Measurements from ENCODE around the gene LIMCH1. TPM values are rescaled to one million over a fixed set of nuclear protein-coding genes. Genes with fewer than 3 reads are reported as not detected.

Gene LIMCH1
- total RNA-seq, 1 donor from 2014 or later = 257 TPM

DNA sequence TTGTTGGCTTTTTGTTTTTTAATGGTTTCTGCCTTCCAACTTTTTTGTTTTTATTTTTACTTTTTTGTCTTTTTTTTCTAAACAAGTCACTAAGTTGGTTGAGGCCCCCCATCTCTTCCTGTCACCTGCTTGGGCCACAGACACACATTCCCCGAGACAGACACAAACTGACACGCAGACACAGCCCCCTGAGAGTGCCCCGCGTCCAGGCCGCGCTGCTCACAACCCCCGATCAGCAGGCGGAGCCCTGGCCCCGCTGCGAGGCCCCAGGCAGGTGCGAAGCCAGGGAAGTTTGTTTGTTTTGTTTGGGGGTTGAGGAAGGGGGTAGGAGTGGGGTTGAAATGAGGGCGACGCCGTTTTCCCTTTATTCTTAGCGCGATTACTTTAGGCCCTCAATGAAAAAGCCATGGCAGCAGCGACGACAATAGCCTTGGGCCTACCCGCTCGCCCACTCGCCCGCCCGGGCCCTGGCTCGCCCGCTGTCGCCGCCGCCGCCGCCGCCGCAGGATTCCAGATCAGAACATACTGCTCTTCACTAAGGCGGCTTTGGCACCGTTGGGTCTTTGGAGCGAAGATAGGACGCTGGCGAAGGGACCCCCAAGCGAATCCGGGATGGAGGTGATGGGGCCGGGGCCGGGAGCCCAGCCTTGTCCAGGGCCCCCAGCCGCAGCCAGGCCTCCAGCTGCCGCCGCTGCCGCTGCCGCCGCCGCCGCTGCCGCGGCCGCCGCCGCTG, 207.5 kb downstream of the LIMCH1 start:
- H3K36me3 Mint-ChIP-seq (ENCODE audit: low read depth, unreplicated experiment) = peaks cover 9% of the 10 kb centered on the region
- H3K4me3 Mint-ChIP-seq (ENCODE audit: unreplicated experiment) = no peak overlapping the region
- H3K4me1 Mint-ChIP-seq (ENCODE audit: unreplicated experiment) = peaks cover 23% of the 10 kb centered on the region
- peaks cover 34% of the 10 kb centered on the region for H3K27me3 Mint-ChIP-seq (ENCODE audit: unreplicated experiment)
- TF ChIP-seq, protein P1, sequence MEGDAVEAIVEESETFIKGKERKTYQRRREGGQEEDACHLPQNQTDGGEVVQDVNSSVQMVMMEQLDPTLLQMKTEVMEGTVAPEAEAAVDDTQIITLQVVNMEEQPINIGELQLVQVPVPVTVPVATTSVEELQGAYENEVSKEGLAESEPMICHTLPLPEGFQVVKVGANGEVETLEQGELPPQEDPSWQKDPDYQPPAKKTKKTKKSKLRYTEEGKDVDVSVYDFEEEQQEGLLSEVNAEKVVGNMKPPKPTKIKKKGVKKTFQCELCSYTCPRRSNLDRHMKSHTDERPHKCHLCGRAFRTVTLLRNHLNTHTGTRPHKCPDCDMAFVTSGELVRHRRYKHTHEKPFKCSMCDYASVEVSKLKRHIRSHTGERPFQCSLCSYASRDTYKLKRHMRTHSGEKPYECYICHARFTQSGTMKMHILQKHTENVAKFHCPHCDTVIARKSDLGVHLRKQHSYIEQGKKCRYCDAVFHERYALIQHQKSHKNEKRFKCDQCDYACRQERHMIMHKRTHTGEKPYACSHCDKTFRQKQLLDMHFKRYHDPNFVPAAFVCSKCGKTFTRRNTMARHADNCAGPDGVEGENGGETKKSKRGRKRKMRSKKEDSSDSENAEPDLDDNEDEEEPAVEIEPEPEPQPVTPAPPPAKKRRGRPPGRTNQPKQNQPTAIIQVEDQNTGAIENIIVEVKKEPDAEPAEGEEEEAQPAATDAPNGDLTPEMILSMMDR (IDR thresholded peaks at IDR 0.05; ENCODE audit: unreplicated experiment) = no peak
- H3K27ac Mint-ChIP-seq (ENCODE audit: unreplicated experiment) = no peak overlapping the region
- DNase-seq (ENCODE audit: low spot score) = no peak
- H3K9me3 Mint-ChIP-seq (ENCODE audit: unreplicated experiment) = peaks cover 5% of the 10 kb centered on the region

DNA sequence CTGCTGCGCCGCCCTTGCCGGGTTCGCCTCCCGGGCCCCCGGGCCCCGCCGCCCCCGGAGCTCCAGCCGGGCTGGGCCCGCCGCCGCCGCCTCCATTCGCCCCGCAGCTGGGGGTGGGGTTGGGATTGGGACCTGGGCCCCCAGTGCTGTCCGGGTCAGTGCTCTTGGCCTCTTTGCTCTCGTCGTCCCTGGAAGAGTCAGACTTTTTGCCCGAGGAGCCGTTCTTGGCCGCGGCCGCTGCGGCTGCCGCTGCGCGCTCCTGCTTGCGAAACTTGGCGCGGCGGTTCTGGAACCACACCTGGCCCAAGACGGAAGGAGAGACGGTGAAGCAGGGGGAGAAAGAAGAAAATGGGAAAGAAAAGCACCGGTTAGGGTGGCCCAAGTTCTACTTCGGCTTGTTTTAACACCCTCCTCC, 208.1 kb downstream of the LIMCH1 start:
- no peak for DNase-seq (ENCODE audit: low spot score)
- peaks cover 29% of the 10 kb centered on the region for H3K4me1 Mint-ChIP-seq (ENCODE audit: unreplicated experiment)

DNA sequence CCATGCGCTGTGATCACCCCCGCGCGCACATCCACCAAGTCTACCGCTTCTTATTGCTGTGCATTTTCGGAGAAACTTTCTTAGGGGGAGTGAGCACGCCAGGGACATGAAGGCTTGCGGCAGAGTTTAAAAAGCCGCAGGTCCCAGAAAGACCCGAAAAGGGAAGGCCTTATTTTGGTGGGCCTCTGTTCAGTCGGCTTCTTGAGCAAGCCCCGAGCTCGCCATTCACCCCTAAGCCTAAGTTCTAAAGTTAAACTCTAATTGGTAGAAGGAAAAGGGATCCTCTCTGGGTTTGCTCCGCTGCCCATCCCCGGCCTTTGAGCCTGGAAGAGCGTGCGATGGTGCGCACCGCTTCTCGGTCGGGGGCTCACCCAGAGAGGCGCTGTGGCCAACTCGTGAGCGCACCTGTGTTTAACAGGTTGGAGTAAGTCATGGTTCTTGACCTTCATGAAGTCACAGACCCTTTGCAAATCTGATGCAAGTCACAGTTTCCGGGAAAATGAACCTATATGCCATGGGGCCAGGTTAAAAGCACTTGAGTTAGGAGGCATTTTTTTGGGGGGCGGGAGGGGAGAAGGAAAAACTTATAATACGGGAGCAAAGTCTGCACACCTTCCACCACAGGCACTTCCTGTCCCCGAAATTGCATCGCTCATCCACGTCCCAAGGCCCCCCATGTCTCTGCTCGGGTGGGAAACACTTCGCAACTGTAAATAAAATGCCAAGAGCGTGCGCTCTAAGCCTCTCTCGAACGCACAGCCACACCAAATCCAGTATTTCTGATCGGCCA, 208.7 kb downstream of the LIMCH1 start:
- TF ChIP-seq, protein P1 (IDR thresholded peaks at IDR 0.05; ENCODE audit: unreplicated experiment) = no peak
- no peak for DNase-seq (ENCODE audit: low spot score)
- peaks cover 31% of the 10 kb centered on the region for H3K4me1 Mint-ChIP-seq (ENCODE audit: unreplicated experiment)
- H3K36me3 Mint-ChIP-seq (ENCODE audit: low read depth, unreplicated experiment) = peaks cover 12% of the 10 kb centered on the region
- peaks cover 42% of the 10 kb centered on the region for H3K27me3 Mint-ChIP-seq (ENCODE audit: unreplicated experiment)
- H3K9me3 Mint-ChIP-seq (ENCODE audit: unreplicated experiment) = peaks cover 5% of the 10 kb centered on the region
- no peak overlapping the region for H3K27ac Mint-ChIP-seq (ENCODE audit: unreplicated experiment)
- no peak overlapping the region for H3K4me3 Mint-ChIP-seq (ENCODE audit: unreplicated experiment)

More for the DNA sequence above, 208.1 kb downstream of the LIMCH1 start:
- H3K36me3 Mint-ChIP-seq (ENCODE audit: low read depth, unreplicated experiment) = peaks cover 12% of the 10 kb centered on the region
- H3K27ac Mint-ChIP-seq (ENCODE audit: unreplicated experiment) = no peak overlapping the region
- H3K9me3 Mint-ChIP-seq (ENCODE audit: unreplicated experiment) = peaks cover 5% of the 10 kb centered on the region
- H3K4me3 Mint-ChIP-seq (ENCODE audit: unreplicated experiment) = no peak overlapping the region
- TF ChIP-seq, protein P1 (IDR thresholded peaks at IDR 0.05; ENCODE audit: unreplicated experiment) = no peak
- peaks cover 39% of the 10 kb centered on the region for H3K27me3 Mint-ChIP-seq (ENCODE audit: unreplicated experiment)

DNA sequence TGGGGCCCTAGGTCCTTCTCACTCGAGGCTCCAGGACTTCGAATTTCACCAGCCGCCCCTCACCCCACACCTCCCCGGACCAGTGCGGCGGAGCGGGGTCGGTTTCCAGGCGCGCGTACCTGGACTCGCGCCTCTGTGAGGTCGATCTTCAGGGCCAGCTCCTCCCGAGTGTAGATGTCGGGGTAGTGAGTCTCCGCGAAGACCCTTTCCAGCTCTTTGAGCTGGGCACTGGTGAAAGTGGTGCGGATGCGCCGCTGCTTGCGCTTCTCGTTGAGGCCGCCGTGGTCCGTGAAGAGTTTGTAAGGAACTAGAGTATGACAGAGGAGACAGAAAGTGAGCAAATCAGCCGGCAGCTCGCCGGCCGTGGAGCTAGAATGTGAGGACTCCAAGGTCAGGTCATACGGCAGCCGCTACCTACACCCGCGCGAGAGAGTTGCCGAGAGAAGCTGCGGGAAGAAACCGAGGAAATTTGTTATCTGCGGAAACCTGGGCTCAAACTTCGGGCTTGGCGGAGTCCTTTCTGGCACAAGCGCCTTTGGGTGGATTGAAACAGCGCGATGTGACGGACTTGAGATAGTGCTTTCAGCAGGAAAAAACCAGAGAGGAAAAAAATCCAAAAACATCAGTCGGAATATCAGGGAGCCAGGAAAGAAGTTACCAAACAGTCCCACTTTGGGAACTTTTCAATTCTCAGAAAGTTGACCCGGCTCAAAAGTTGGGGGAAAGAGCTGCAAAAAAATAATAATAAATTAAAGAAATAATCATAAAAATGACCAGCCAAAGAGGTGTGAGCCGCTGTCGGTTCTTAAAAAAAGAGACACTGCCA, 209.5 kb downstream of the LIMCH1 start:
- peaks cover 39% of the 10 kb centered on the region for H3K4me1 Mint-ChIP-seq (ENCODE audit: unreplicated experiment)
- H3K9me3 Mint-ChIP-seq (ENCODE audit: unreplicated experiment) = peaks cover 5% of the 10 kb centered on the region
- H3K27me3 Mint-ChIP-seq (ENCODE audit: unreplicated experiment) = peaks cover 42% of the 10 kb centered on the region
- no peak for DNase-seq (ENCODE audit: low spot score)
- TF ChIP-seq, protein P1 (IDR thresholded peaks at IDR 0.05; ENCODE audit: unreplicated experiment) = no peak
- H3K4me3 Mint-ChIP-seq (ENCODE audit: unreplicated experiment) = no peak overlapping the region
- no peak overlapping the region for H3K27ac Mint-ChIP-seq (ENCODE audit: unreplicated experiment)
- peaks cover 12% of the 10 kb centered on the region for H3K36me3 Mint-ChIP-seq (ENCODE audit: low read depth, unreplicated experiment)
